K562 (cell line): Measurements from ENCODE around the gene EPHB2.

ENCODE experiments used
- EP300 ChIP-seq: IDR thresholded peaks from 2 replicates; pipeline ENCODE4 v1.6.1; 2012; ENCODE audit warnings: low read length, improper control_type of control experiment
- MXI1 ChIP-seq: IDR thresholded peaks from 2 replicates; pipeline ENCODE4 v1.6.1; 2011; ENCODE audit warnings: low read depth, mild to moderate bottlenecking, improper control_type of control experiment, low read length
- RB1 ChIP-seq: fragments of 450-650 bp; IDR thresholded peaks from 2 replicates; pipeline ENCODE4 v1.6.1; 2017; ENCODE audit warnings: low read depth, mild to moderate bottlenecking
- SPI1 ChIP-seq: IDR thresholded peaks from 2 replicates; pipeline ENCODE4 v1.6.1; 2011; ENCODE audit warnings: low read depth, low read length, control low read depth, borderline replicate concordance
- ZFP36 ChIP-seq: fragments of 150-350 bp; IDR thresholded peaks from 2 replicates; pipeline ENCODE4 v1.6.1; 2018; ENCODE audit warnings: low read length, low read depth; ENCODE audit not compliant: partially characterized antibody
- ZNF12 ChIP-seq: sonication (generic); formaldehyde crosslinking; IDR thresholded peaks from 2 replicates; pipeline ENCODE4 v1.4.0; 2020; ENCODE audit warnings: mild to moderate bottlenecking, missing genetic modification reagents
- TF ChIP-seq, protein P1 (sequence below), 2 experiments: fragments of 450-650 bp in 1 of 2; IDR thresholded peaks; 2 replicates each; pipeline ENCODE4 v1.6.1; 2011 to 2017; ENCODE audit warnings: low read depth in 2 of 2, antibody characterized with exemption in 1 of 2, borderline replicate concordance in 1 of 2, low read length in 1 of 2, mild to moderate bottlenecking in 1 of 2, mixed read lengths in 1 of 2; ENCODE audit not compliant: control insufficient read depth in 1 of 2
- TF ChIP-seq, protein P2 (sequence below): sonication (generic); formaldehyde crosslinking; IDR thresholded peaks from 2 replicates; pipeline ENCODE4 v1.8.1; 2022; ENCODE audit warnings: missing genetic modification reagents
- TF ChIP-seq, protein P3 (sequence below), 3 experiments: IDR thresholded peaks in 2 of 3; conservative IDR thresholded peaks in 1 of 3; 2 replicates each; pipeline ENCODE4 v1.5.1; 2011 to 2012; ENCODE audit warnings: low read length in 3 of 3, mild to moderate bottlenecking in 3 of 3, control low read depth in 2 of 3, improper control_type of control experiment in 1 of 3, inconsistent platforms in 1 of 3, low read depth in 1 of 3, mixed read lengths in 1 of 3, moderate library complexity in 1 of 3; ENCODE audit not compliant: insufficient read depth in 2 of 3

DNA sequence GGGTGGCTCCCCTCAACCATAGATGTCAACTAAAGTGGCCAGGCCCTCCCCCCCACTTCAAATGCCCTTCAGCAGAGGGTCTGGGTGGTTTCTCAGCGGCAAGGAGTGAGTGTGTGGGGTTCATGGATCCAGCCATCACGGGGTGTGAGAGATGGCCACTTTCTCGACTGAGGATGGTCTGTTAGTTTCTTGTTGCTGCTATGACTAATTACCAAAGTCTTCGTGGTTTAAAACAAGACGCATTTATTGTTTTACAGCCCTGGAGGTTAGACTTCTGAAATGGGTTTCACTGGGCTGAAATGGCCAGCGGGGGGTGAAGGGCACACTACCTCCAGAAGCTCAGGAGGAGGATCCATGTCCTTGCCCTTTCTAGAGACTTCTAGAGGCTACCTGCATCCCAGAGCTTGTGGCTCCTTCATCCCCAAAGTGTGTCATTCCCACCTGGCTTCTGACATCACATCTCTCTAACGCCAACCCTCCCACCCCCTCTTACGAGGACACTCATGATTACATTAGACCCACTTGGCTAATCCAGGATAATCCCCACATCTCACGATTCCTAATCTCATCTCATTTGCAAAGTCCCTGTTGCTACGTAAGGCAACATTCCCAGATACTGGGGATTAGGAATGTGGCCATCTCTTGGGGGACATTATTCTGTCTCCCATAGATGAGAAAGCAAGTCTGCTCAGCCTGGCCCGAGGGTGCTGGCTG, 53.0 kb downstream of the EPHB2 start:
- TF ChIP-seq, protein P1, sequence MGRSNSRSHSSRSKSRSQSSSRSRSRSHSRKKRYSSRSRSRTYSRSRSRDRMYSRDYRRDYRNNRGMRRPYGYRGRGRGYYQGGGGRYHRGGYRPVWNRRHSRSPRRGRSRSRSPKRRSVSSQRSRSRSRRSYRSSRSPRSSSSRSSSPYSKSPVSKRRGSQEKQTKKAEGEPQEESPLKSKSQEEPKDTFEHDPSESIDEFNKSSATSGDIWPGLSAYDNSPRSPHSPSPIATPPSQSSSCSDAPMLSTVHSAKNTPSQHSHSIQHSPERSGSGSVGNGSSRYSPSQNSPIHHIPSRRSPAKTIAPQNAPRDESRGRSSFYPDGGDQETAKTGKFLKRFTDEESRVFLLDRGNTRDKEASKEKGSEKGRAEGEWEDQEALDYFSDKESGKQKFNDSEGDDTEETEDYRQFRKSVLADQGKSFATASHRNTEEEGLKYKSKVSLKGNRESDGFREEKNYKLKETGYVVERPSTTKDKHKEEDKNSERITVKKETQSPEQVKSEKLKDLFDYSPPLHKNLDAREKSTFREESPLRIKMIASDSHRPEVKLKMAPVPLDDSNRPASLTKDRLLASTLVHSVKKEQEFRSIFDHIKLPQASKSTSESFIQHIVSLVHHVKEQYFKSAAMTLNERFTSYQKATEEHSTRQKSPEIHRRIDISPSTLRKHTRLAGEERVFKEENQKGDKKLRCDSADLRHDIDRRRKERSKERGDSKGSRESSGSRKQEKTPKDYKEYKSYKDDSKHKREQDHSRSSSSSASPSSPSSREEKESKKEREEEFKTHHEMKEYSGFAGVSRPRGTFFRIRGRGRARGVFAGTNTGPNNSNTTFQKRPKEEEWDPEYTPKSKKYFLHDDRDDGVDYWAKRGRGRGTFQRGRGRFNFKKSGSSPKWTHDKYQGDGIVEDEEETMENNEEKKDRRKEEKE (IDR thresholded peaks at IDR 0.05; ENCODE audit: borderline replicate concordance in 1 of 2, control insufficient read depth in 1 of 2, low read depth in 2 of 2, low read length in 1 of 2) = no peak
- TF ChIP-seq ZFP36 = no peak
- TF ChIP-seq RB1 = no peak
- TF ChIP-seq ZNF12 (CRISPR knock-in tag) = no peak
- TF ChIP-seq, protein P2, sequence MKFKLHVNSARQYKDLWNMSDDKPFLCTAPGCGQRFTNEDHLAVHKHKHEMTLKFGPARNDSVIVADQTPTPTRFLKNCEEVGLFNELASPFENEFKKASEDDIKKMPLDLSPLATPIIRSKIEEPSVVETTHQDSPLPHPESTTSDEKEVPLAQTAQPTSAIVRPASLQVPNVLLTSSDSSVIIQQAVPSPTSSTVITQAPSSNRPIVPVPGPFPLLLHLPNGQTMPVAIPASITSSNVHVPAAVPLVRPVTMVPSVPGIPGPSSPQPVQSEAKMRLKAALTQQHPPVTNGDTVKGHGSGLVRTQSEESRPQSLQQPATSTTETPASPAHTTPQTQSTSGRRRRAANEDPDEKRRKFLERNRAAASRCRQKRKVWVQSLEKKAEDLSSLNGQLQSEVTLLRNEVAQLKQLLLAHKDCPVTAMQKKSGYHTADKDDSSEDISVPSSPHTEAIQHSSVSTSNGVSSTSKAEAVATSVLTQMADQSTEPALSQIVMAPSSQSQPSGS (CRISPR knock-in tag) = no peak
- no peak for TF ChIP-seq EP300
- no peak for TF ChIP-seq SPI1
- TF ChIP-seq, protein P3, sequence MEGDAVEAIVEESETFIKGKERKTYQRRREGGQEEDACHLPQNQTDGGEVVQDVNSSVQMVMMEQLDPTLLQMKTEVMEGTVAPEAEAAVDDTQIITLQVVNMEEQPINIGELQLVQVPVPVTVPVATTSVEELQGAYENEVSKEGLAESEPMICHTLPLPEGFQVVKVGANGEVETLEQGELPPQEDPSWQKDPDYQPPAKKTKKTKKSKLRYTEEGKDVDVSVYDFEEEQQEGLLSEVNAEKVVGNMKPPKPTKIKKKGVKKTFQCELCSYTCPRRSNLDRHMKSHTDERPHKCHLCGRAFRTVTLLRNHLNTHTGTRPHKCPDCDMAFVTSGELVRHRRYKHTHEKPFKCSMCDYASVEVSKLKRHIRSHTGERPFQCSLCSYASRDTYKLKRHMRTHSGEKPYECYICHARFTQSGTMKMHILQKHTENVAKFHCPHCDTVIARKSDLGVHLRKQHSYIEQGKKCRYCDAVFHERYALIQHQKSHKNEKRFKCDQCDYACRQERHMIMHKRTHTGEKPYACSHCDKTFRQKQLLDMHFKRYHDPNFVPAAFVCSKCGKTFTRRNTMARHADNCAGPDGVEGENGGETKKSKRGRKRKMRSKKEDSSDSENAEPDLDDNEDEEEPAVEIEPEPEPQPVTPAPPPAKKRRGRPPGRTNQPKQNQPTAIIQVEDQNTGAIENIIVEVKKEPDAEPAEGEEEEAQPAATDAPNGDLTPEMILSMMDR (IDR thresholded peaks at IDR 0.05 in 2 of 3, conservative IDR thresholded peaks at IDR 0.05 in 1 of 3; ENCODE audit: insufficient read depth in 2 of 3, low read depth in 1 of 3, low read length in 3 of 3) = no peak
- no peak for TF ChIP-seq MXI1
